Umbilical cord (tissue), 2 donors: ENCODE measurements around the gene ZC3HAV1L. TPM values are rescaled to one million over a fixed set of nuclear protein-coding genes. Genes with fewer than 3 reads are reported as not detected.
"Not testable (repeated sequence)": the region's sequence is repeated elsewhere in the genome, so short reads cannot be mapped to it uniquely, and the experiment has no call there.

Experiments used
- DNase-seq: peaks from one replicate; pipeline ENCODE4 v3.0.0-alpha.2; 2015; ENCODE audit warnings: low spot score
- total RNA-seq: library from RNA; depleted of rRNA; stranded (reverse); fragments of >200 nt; gene quantifications from one replicate; pipeline ENCODE4 v1.2.3, GENCODE V29; 2014; ENCODE audit warnings: low replicate concordance; ENCODE audit not compliant: insufficient read depth

ZC3HAV1L gene
- total RNA-seq, 1 donor from 2014 or later: 28.9 TPM

GRCh38 chr7:139054101-139054500 is 18.3 kb upstream of the ZC3HAV1L start:
- no peak for DNase-seq

GRCh38 chr7:139051655-139052054 is 15.8 kb upstream of the ZC3HAV1L start:
- no peak for DNase-seq

GRCh38 chr7:139049936-139050335 is 14.1 kb upstream of the ZC3HAV1L start:
- DNase-seq: no peak

GRCh38 chr7:139049111-139049510 is 13.3 kb upstream of the ZC3HAV1L start:
- DNase-seq: no peak

GRCh38 chr7:139047970-139048369 is 12.1 kb upstream of the ZC3HAV1L start:
- no peak for DNase-seq

- DNase-seq: no peak
Measured at GRCh38 chr7:139046143-139046542, 10.3 kb upstream of the ZC3HAV1L start.

- DNase-seq: peak; percentile 13
Measured at GRCh38 chr7:139044813-139045794, 9.3 kb upstream of the ZC3HAV1L start.

GRCh38 chr7:139043823-139044812 is 8.3 kb upstream of the ZC3HAV1L start:
- DNase-seq: no peak

GRCh38 chr7:139041378-139042085 is 5.7 kb upstream of the ZC3HAV1L start:
- no peak for DNase-seq

- no peak for DNase-seq
Measured at GRCh38 chr7:139038691-139039090, 2.8 kb upstream of the ZC3HAV1L start.

GRCh38 chr7:139036901-139037300 is 1.1 kb upstream of the ZC3HAV1L start:
- no peak for DNase-seq

GRCh38 chr7:139034855-139035585 is 822 bp downstream of the ZC3HAV1L start:
- peak; percentile 38 for DNase-seq

GRCh38 chr7:139034336-139034735 is 1.5 kb downstream of the ZC3HAV1L start:
- DNase-seq: no peak

GRCh38 chr7:139033346-139034114 is 2.3 kb downstream of the ZC3HAV1L start:
- peak; percentile 10 for DNase-seq

GRCh38 chr7:139032473-139032872 is 3.4 kb downstream of the ZC3HAV1L start:
- no peak for DNase-seq

- DNase-seq: no peak
Measured at GRCh38 chr7:139029353-139029752, 6.5 kb downstream of the ZC3HAV1L start.

- no peak for DNase-seq
Measured at GRCh38 chr7:139026551-139026950, 9.3 kb downstream of the ZC3HAV1L start.

- DNase-seq: not testable (repeated sequence)
Measured at GRCh38 chr7:139025861-139026260, 10.0 kb downstream of the ZC3HAV1L start.

- no peak for DNase-seq
Measured at GRCh38 chr7:139023076-139023475, 12.8 kb downstream of the ZC3HAV1L start.

GRCh38 chr7:139022286-139022685 is 13.6 kb downstream of the ZC3HAV1L start:
- no peak for DNase-seq
